HG02642 (cell line): ENCODE measurements around the gene ZNF260.
"Not testable (repeated sequence)": the region's sequence is repeated elsewhere in the genome, so short reads cannot be mapped to it uniquely, and the experiment has no call there.

Experiments used
- ATAC-seq: cut with Tn5 transposase; IDR thresholded peaks from one replicate; pipeline ENCODE4 v1.9.1; 2021; ENCODE audit warnings: mild to moderate bottlenecking; ENCODE audit not compliant: unreplicated experiment, poor library complexity

Gene ZNF260

DNA sequence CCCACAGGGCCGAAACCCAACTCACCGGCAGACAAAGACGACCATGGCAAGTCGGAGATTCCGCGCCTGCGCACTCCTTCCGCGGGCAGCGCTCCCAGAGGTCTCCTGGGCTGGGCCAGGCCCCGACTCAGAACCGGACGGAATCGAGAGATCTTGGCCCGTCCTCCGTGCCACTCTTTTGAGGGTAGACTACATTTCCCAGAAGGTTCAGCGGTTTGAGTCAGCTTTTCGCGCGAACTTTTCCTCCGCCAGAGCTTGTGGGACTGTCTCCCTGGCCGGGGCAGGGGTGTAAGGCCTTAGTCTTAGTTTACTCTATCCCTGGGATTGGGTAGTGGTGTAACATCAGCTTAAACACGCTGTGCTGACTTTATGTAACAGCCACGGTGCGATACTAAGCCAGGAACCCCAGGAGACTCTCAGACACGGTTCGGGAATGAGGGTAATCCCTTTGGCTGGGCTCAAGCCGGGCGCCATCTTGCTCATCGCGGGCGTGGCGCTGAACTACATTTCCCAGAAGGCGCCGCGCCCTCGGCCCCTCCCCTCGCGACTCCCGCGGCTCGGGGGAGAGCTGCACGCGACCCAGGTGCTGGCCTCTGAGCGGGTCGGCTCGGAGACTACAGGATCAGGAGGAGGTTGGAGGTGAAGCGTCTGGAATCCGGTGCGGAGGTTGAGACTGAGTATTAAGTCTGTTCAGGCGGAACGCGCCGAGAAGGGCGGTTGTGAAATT, at the start of gene ZNF260:
Gene ZNF260, minus strand, starts transcription at position 78 of the 727 bp plus-strand sequence. CDS start 13,033 bp downstream, outside the sequence.
- ATAC-seq: peak; percentile 90

DNA sequence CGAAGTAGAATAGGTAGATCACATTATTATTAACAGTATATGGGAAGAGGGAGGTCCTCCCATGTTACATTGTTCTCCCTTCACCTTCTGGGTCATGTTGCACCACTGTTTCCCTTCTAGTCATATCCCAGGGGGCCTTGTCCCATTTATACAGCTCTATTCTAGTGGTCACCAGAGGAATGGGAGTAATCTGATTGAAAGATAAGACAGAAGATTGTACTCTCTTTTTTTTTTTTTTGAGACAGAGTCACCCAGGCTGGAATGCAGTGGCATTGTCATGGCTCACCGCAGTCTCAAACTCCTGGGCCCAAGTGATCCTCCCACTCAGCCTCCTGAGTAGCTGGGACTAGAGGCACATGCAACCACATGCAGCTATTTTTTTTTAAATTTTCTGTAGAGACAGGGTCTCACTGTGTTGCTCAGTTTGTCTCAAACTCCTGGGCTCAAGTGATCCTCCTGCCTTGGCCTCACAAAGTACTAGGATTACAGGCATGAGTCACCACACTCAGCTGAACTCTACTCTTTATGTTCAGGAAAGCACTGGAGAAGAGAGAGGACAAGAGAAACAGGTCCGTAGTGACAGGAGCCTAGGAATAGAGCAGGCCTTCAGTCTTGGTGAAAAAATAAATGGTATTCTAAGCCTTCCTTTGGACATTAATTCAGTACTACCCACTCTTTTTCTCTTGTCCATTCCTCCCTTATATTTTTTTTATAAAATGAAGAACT, 49.4 kb upstream of the ZNF260 start:
- ATAC-seq: no peak

DNA sequence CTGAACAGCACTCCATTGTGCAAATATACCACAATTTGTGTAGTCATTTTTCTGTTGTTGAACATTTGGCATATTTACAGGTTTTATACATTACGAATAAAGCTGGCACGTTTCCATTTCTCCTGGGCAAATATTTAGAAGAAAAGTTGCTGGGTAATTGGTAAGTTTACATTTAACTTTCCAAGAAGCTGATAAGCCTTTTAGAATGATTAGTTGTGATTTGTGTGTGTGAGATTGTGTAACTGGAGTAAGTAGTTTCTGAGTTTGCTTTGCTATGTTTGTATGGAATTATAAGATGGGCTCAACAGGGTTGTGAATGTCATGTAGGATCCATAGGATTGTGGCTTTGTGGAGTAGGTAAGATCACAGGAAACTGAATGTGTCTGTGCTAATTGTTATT, 46.7 kb upstream of the ZNF260 start:
- ATAC-seq: no peak

DNA sequence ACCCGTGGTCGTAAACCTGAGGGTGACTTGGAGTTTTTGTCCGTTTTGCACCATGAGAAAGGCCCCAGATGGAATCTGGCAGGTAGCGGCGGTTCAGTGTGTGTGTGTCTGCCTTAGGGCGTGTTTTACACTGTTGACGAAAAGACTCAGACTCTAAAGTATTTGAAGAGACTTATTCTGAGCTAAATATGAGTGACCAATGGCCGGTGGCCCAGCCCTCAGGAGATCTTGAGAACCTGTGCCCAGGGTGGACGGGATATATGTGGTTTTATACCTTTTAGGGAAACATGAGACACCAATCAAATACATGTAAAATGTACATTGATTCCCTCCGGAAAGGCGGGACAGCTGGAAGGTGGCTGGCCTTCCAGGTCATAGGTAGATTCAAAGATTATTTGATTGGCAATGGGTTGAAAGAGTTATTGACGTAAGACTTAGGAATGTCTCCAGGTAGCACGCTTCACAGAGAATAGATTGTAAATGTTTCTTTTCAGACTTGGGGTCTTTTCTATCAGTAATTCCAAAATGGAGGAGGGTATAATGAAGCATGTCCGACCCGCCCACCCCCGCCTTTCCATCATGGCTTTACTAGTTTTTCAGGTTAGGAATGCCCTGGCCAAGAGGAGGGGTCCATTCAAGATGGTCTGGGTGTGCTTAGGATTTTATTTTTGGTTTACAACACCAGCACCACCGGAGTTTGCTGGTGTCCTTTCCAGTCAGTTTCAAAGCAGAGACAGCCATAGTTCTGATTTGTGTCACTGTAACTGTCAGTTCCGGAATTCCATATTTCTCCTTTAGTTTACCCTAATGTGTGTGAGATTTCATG, 46.0 kb upstream of the ZNF260 start:
- ATAC-seq: peak; percentile 21

DNA sequence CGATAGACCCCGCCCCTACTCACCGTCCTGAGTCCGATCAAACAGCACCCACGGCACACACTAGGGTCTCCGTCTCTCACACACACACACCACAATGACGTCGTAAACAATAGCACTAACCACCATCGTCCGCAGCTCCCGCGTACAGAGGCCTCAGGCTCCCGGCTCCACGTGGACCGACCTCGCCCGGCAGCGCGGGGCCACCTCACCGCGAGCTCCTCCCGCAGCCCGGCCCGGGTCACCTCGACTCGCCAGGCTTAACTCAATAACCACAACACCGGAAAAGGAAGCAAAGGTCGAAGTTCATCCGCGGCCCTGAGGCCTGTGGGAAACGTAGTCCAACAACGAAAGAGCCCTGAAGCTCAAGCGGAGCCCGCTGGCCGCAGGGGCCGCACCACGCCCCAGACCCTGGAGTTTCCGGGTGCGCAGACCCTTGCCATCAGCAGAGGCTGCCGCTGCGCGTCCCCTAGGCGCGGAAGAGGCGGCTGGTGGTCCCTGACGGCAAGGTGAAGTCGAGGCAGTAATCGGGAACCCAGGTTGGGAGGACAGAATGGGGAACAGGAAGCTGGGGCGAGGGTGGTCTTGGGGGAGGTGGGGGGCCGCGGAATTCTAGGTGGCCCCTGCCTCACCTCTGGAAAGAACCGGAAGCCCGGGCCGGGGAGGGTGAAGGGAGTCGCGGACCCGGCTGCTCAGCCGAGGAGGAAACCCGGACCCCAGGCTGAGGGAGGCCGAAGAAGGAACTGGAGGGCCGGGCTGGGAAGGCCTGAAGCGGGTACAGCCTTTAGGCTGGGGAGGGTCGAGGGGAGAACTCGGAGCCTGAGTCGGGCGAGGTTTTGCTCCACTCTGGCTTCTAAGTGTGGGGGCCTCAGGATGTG, 45.2 kb upstream of the ZNF260 start, which contains the start of gene ZNF529:
Gene ZNF529, minus strand, starts transcription at position 273 of the 875 bp plus-strand sequence. CDS start 946 bp downstream, outside the sequence.
- peak; percentile 94 for ATAC-seq

DNA sequence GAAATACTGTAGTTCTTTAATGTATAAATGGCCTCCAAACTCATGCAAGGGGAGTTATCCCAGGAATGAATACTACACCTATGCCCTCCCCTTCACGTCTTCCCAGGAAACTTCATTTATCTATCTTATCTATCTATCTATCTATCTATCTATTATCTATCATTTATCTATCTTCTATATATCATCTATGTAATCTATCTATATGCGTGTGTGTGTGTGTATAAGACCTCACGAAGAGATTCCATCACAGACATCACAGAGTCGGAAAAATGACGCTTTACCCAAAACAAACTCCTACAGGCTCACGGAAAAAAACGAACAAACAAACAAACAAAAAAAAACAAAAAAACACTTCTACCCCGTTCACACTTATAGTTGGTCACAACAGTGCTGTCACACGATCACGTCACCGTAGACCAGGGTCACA, 44.5 kb upstream of the ZNF260 start:
- ATAC-seq: no peak

DNA sequence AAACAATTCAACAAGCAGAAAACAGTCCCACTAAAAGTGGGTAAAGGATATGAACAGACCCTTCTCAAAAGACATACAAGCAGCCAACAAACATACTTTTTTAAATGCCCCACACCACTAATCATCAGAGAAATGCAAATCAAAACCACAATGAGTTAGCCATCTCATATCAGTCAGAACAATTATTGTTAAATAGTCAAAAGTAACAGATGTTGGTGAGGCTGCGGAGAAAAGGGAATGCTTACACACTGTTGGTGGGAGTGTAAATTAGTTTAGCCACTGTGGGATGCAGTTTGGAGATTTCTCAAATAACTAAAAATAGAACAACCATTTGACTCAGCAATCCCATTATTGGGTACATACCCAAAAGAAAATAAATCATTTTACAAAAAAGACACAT, 36.3 kb upstream of the ZNF260 start:
- ATAC-seq: no peak

DNA sequence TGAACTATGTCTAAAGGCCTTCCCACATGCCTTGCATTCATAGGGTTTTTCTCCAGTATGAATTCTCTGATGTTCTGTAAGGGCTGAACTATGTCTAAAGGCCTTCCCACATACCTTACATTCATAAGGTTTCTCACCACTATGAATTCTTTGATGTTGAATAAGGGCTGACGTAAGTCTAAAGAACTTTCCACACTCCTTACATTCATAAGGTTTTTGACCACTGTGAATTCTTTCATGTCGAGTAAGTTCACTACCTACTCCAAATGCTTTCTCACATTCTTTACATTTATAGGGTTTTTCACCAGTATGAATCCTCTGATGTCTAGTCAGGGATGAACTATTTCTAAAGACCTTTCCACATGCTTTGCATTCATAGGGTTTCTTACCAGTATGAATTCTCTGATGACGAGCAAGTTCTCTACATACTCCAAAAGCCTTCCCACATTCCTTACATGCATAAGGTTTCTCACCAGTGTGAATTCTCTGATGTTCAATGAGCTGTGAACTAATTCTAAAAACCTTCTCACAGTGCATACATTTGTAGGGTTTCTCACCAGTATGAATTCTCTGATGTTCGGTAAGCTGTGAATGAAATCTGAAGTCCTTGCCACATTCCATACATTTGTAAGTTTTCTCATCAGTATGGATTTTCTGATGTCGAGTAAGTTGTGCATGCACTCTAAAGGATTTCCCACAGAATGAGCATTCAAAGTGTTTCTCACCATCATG, 19.1 kb upstream of the ZNF260 start:
- ATAC-seq: no peak

DNA sequence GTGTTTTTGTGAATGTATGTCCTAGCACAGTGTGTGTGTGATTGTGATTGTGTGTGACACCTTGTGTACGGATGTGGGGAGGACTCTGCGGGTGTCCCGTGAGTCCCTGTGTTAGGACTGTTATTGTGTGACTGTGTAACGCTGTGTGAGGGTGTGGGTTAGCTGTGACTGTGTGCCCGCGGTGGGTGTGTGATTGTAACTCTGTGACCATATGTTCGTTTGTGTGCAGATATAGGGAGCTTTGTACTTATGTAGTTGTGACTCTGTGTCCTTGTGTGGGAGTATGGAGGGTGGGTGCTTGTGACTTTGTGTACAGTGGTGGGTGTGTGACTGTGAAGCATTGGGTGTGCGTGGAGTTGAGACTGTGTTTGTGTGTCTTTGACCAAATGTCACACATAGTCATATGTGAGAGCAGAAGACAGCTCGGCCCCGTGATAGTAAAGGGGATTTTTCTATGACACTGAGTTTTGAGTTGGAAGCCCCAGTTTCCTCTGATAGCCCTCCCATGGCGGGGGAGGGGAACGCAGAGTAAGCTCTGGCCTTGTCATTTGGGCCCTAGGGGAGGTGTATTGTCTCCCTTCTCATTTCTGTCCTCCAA, 949 bp upstream of the ZNF260 start:
- peak; percentile 21 for ATAC-seq

DNA sequence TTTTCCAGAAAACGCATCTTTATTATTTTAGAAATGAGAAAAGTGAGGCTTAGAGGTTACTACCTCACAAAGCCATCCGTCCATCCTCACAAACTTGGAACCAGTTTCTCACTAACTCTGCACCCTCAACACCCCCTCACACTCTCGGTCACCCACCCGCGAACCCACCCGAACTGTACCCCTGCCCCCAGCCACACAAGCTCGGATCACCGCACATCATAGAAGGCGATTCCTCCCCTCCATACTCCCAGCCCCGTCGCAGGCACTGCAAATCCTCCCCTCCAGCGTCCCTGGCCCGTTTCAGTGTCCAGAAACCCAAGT, 238 bp downstream of the ZNF260 start:
- no peak for ATAC-seq

DNA sequence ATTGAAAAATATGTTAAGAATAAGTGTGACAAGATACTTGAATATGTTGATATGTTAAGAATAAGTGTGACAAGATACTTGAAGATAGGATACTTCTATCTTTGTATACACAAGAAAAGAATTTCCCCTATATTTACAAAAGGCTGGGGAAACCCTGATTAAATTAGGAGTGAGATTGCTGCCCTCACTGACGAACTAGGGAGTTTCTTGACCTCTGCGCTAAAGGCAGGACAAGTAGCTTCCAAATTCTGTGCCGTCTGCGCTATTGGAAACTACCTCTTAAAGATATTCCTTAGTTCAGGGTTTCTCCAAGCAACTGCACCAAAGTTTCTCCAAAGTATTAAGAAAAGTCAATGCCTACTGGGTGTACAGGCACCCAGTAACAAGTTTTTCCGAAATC, 730 bp downstream of the ZNF260 start:
- ATAC-seq: no peak

DNA sequence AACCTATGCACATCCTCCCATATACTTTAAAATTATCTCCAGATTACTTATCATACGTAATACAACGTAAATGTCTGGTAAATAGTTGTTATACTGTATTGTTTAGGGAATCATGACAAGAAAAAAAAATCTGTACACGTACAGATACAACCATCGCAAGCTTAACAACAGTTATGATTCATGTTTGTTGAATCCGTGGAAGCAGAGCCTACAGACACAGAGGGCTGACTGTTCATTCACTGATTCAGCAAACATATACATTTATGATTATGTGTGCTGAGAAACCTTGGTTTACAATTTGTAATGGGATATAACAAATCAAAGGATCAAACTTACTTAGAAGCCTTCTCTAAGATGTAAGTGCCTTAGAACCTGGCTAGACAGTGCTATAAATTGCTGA, 1.5 kb downstream of the ZNF260 start:
- ATAC-seq: no peak

DNA sequence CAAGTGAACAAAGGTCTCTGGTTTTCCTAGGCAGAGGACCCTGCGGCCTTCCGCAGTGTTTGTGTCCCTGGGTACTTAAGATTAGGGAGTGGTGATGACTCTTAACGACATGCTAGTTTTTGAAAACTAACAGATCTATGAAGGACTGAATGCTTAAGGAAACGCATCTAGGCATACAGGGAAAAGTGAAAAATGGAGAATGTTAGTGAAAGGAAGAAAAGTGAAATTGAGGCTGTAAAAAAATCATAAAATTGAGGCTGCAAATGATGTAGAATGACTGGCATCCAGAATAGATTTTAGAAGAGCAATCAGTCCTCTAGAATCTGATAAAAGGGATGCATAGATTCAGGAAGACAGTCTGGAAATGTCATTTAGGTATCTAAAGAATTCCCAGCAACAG, 3.5 kb downstream of the ZNF260 start:
- no peak for ATAC-seq

DNA sequence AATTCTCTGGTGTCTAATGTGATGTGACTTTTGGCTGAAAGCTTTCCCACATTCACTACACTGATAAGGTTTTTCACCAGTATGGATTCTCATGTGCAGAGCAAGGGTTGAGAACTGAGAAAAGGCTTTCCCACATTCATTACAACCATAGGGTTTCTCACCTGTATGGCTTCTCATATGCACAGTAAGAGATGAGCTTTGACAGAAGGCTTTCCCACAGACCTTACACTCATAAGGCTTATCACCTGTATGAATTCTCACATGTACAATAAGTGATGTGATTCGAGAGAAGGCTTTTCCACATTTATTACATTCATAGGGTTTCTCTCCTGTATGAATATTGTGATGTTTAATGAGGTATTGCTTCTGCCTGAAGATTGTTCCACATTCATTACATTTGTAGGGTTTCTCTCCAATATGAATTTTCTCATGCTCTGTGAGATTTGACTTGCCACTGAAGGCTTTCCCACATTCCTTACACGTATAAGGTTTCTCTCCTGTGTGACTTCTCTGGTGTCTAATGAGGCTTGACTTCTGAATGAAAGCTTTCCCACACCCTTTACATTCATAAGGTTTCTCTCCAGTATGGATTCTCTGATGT, 14.0 kb downstream of the ZNF260 start:
- ATAC-seq: no peak

DNA sequence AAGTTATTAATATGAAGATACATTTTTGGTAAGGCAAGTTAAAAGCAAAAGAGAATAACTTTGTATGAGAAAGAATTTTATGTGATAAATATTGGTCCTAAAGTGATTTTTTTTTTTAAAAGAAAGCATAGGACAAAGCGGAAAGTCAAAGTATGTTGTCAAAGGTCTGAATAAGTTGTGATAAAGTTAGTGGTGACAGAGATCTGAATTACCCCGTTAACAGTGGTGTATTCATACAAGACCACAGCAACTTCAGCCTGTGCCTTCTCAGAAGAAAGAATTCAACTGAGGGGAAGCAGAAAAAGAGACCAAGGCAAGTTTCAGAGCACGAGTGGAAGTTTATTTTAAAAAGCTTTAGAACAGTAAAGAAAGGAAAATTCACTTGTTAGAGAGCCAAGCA, 19.7 kb downstream of the ZNF260 start:
- ATAC-seq: no peak

DNA sequence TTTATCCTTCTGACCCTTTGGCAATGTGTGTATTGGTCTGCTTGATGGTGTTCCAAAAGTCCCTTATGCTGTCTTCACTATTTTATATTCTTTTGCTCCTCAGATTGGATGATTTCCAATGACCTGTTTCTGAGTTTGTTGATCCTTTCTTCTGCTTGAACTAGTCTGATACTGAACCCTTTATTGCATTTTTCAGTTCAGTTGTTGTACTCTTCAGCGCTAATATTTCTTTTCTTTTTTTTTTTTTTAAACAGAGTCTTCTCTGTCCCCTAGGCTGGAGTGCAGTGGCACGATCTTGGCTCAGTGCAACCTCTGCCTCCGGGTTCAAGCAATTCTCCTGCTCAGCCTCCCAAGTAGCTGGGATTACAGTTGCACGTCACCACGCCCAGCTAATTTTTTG, 26.1 kb downstream of the ZNF260 start:
- no peak for ATAC-seq

DNA sequence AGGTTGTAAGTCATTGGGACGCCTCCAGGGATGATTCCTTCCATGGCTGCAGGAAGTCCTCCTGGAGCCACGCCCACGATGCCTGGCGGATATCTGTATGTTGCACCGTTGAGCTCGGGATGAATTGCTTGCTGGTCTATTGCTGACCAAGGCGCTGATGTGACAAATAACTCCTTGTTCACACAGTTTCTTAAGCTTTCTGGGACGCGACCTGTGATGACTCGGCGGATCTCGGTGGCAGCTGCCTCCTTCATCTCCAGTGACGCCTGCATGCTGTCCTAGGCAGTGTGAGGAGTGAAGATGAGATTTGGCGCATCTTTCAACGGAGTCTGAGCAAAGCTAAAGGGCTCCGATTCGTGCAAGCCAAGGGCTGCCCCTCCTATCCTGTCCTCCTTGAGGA, 31.1 kb downstream of the ZNF260 start:
- no peak for ATAC-seq

DNA sequence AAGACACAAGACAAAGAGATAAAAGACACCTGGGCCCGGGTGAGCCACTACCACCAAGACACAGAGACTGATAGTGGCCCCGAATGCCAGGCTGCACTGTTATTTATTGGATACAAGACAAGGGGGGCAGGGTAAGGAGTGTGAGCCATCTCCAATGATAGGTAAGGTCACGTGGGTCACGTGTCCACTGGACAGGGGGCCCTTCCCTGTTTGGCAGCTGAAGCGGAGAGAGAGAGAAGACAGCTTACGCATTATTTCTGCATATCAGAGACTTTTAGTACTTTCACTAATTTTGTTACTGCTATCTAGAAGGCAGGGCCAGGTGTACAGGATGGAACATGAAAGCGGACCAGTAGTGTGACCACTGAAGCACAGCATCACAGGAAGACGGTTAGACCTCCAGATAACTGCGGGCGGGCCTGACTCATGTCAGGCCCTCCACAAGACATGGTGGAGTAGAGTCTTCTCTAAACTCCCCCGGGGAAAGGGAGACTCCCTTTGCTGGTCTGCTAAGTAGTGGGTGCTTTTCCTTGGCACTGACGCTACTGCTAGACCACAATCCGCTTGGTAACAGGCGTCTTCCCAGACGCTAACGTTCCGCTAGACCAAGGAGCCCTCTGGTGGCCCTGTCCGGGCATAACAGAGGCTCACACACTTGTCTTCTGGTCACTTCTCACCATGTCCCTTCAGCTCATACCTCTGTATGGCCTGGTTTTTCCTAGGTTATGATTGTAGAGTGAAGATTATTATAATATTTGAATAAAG, 35.2 kb downstream of the ZNF260 start:
- not testable (repeated sequence) for ATAC-seq
